ENCODE results near the gene SLC12A6.
"Not testable (repeated sequence)": the region's sequence is repeated elsewhere in the genome, so short reads cannot be mapped to it uniquely, and the experiment has no call there.

SLC12A6 gene

GRCh38 chr15:34355241-34355640 lies 17.7 kb upstream of the SLC12A6 start:
- DNase-seq: no peak

- no peak for DNase-seq
Observed at GRCh38 chr15:34354286-34354685, 16.7 kb upstream of the SLC12A6 start.

GRCh38 chr15:34353627-34354026 lies 16.0 kb upstream of the SLC12A6 start:
- DNase-seq: no peak

- not testable (repeated sequence) for DNase-seq
Observed at GRCh38 chr15:34352996-34353395, 15.4 kb upstream of the SLC12A6 start.

- DNase-seq: no peak
Observed at GRCh38 chr15:34349769-34350168, 12.2 kb upstream of the SLC12A6 start.

GRCh38 chr15:34348735-34349300 lies 11.2 kb upstream of the SLC12A6 start:
- DNase-seq: no peak

GRCh38 chr15:34347951-34348638 lies 10.5 kb upstream of the SLC12A6 start:
- no peak for DNase-seq

GRCh38 chr15:34342737-34343575 lies 5.4 kb upstream of the SLC12A6 start, which contains the start of the genes NOP10 and NUTM1:
NOP10 (minus strand) TSS chr15:34343136; CDS start chr15:34343073, 63 bp downstream.
NUTM1 (plus strand) TSS chr15:34343315; CDS start chr15:34343697, 382 bp downstream.
- DNase-seq: peak; percentile 95

GRCh38 chr15:34342213-34342736 lies 4.7 kb upstream of the SLC12A6 start:
- DNase-seq: not testable (repeated sequence)

- no peak for DNase-seq
Observed at GRCh38 chr15:34341381-34342212, 4.0 kb upstream of the SLC12A6 start.

GRCh38 chr15:34339946-34340345 lies 2.4 kb upstream of the SLC12A6 start:
- DNase-seq: no peak

- DNase-seq: no peak
Observed at GRCh38 chr15:34338347-34338746, 766 bp upstream of the SLC12A6 start.

GRCh38 chr15:34336991-34337556 lies 507 bp downstream of the SLC12A6 start:
- DNase-seq: peak; percentile 21

- DNase-seq: no peak
Observed at GRCh38 chr15:34336231-34336990, 1.2 kb downstream of the SLC12A6 start.

GRCh38 chr15:34335176-34336032 lies 2.2 kb downstream of the SLC12A6 start:
- no peak for DNase-seq

GRCh38 chr15:34334672-34335071 lies 2.9 kb downstream of the SLC12A6 start:
- no peak for DNase-seq

GRCh38 chr15:34332553-34333120 lies 4.9 kb downstream of the SLC12A6 start:
- DNase-seq: no peak

- DNase-seq: no peak
Observed at GRCh38 chr15:34331809-34332208, 5.8 kb downstream of the SLC12A6 start.

- DNase-seq: no peak
Observed at GRCh38 chr15:34330279-34330678, 7.3 kb downstream of the SLC12A6 start.

- DNase-seq: no peak
Observed at GRCh38 chr15:34329006-34329405, 8.6 kb downstream of the SLC12A6 start.

Measured in activated gamma-delta T cell treated with Interleukin-2 at 50 U/mL for 16 hours (primary cell).